ENCODE measurements around the gene TRAK2. TPM values are rescaled to one million over a fixed set of nuclear protein-coding genes. Genes with fewer than 3 reads are reported as not detected.
A peak's percentile ranks its signal among the peaks of the same experiment; 100 is the strongest.

TRAK2 gene
- total and polyA plus RNA-seq, 8 donors = 46.3 to 54.7 (median 50.4) TPM

DNA sequence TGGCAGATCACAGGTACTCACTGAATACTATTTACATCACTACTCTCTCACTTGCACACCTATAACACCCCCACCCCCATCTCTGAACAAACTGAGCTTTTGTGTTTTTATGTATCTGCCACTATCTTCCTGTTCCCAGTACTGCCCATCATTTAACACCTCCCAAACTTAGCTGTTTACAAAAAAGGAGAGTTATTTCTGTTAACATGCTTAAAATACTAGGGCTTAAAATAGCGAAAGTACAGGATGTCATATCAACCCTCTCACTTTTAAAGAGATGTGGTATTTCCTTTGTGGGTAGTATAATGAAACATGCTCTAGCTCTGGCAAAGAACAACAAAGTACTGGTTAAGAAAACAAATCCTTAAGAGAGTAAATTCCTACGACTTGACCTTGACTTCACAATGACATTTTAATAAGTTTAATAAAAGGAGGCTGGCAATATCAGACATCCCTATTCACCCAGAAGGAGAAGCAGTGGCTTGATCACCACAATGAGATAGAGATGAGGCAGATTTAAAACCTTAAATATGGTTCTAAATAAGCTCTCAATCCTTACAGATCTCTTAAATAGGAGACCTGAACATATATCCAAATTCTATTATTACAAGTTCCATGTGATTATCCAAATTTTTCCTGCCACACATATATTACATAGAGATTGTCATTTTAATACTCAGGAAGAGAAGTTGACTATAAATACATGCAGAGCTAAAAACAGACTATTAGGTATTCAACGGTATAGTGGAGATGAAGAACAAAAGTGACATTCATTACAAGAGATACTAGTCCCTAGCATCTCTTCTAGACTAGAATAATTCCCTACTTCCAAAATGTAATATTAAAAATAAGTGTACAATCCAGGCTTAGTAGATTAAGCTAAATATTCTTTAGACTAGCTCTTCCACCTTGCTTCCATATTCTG, 36.9 kb downstream of the TRAK2 start:
- no peaks in the 10 kb centered on the region for H3K9me3 ChIP-seq
- peak overlapping the region in 1 of 2 donors; percentile 19 for H3K27ac ChIP-seq
- peak; percentile 72 for ATAC-seq
- no peak overlapping the region for H3K4me3 ChIP-seq
- TF ChIP-seq, protein P1, sequence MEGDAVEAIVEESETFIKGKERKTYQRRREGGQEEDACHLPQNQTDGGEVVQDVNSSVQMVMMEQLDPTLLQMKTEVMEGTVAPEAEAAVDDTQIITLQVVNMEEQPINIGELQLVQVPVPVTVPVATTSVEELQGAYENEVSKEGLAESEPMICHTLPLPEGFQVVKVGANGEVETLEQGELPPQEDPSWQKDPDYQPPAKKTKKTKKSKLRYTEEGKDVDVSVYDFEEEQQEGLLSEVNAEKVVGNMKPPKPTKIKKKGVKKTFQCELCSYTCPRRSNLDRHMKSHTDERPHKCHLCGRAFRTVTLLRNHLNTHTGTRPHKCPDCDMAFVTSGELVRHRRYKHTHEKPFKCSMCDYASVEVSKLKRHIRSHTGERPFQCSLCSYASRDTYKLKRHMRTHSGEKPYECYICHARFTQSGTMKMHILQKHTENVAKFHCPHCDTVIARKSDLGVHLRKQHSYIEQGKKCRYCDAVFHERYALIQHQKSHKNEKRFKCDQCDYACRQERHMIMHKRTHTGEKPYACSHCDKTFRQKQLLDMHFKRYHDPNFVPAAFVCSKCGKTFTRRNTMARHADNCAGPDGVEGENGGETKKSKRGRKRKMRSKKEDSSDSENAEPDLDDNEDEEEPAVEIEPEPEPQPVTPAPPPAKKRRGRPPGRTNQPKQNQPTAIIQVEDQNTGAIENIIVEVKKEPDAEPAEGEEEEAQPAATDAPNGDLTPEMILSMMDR (IDR thresholded peaks at IDR 0.05) = no peak
- H3K4me1 ChIP-seq = peaks cover 7 to 22% of the 10 kb centered on the region in 2 donors
- H3K27me3 ChIP-seq = no peaks in the 10 kb centered on the region
- DNase-seq = no peak
- intact Hi-C loops (cut with DNase I) = no loop called here
- no peaks in the 10 kb centered on the region for H3K36me3 ChIP-seq

DNA sequence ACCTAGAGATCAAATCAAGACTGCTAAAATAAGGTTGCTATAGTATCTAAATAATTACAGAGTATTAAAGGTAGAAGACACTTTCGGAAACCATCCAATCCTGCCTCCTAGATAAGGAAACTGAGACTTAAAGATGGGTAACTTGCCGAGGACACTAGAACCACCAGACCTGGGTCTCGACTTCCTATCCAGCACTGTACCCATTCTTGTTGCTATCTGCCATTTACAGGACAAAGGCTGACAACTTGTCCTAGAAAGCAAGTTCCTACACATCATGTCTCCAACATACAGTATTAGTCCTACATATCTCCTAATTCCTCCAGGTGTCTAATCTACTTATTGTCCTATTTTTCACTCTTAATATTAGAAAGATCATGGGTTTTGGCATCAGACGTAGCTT, 37.7 kb downstream of the TRAK2 start:
- Histone ChIP-seq H3K9me3 (no peaks in the 10 kb centered on the region), H3K27me3 (no peaks in the 10 kb centered on the region), H3K36me3 (no peaks in the 10 kb centered on the region), H3K27ac (peak overlapping the region in 1 of 2 donors; percentile 19), H3K4me1 (peaks cover 7 to 22% of the 10 kb centered on the region in 2 donors), H3K4me3 (no peak overlapping the region)
- ATAC-seq = no peak
- intact Hi-C loops (cut with DNase I) = no loop called here
- TF ChIP-seq, protein P1 (IDR thresholded peaks at IDR 0.05) = no peak
- no peak for DNase-seq

DNA sequence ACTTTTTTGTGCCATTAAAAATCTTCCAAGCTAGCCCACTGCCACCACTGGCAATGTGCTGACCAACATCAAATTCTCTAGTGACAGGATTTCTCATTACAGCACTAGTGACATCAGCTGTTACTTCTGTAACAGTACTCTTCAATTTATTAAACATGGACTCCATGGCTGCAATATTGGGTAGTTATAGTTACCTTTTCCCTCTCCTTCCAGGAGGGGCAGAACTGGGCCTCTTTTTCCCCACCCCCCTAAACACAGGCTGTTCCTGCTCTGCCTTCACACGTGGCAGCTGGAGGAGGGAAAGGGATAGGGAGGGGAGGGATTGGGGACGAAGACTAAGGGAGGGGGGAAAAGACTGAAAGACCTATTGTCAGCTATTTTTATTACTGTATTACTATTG, 38.1 kb downstream of the TRAK2 start:
- TF ChIP-seq, protein P1 (IDR thresholded peaks at IDR 0.05) = no peak
- no peak overlapping the region for H3K4me3 ChIP-seq
- no peaks in the 10 kb centered on the region for H3K9me3 ChIP-seq
- ATAC-seq = no peak
- no peak for DNase-seq
- peaks cover 7 to 22% of the 10 kb centered on the region in 2 donors for H3K4me1 ChIP-seq
- H3K27me3 ChIP-seq = no peaks in the 10 kb centered on the region
- H3K27ac ChIP-seq = no peak overlapping the region
- intact Hi-C loops (cut with DNase I) = no loop called here
- no peaks in the 10 kb centered on the region for H3K36me3 ChIP-seq

DNA sequence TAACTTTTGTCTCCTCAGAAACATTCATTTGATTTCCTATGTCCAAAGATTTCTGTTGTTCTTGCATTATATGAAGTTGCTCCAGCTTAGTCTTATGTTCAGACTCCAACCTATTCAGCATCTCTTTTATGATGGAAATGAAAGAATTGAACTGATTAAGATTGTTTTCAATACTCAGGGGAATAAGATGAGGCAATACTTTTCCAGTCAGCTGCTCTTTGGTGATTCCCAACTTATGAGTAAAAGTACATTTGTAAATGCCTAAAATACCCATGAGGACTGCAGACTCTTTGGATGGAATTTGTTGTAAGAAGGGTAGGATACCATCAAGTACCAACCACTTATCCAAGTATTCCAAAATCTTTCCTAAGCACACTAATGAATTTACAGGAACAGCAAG, 39.8 kb downstream of the TRAK2 start:
- H3K9me3 ChIP-seq = no peaks in the 10 kb centered on the region
- H3K36me3 ChIP-seq = no peaks in the 10 kb centered on the region
- TF ChIP-seq, protein P1 (IDR thresholded peaks at IDR 0.05) = no peak
- peaks cover 7 to 30% of the 10 kb centered on the region in 2 donors for H3K4me1 ChIP-seq
- no peak overlapping the region for H3K27ac ChIP-seq
- H3K4me3 ChIP-seq = no peak overlapping the region
- intact Hi-C loops (cut with DNase I) = no loop called here
- H3K27me3 ChIP-seq = no peaks in the 10 kb centered on the region
- ATAC-seq (no peak), DNase-seq (no peak)

DNA sequence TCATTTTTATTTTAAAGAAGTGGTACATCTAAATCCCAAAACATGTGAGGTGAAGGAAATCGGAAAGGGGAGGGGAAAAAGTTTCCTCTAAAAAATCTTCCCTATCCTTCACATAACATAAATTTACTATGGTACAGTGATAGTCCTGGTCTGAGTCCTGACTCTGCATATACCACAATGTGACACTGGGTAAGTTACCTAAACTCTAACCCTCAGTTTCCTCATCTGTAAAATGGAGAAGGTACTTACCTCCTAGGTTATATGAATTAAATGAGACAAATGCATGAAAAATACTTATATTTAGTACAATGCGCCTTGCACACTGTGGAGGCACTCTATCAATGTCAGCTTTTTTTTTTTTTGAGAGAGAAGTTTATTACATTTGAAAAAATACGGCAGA, 42.3 kb downstream of the TRAK2 start:
- DNase-seq (no peak), ATAC-seq (no peak)
- no peak overlapping the region for H3K4me3 ChIP-seq
- no peaks in the 10 kb centered on the region for H3K36me3 ChIP-seq
- H3K27me3 ChIP-seq = no peaks in the 10 kb centered on the region
- TF ChIP-seq, protein P1 (IDR thresholded peaks at IDR 0.05) = no peak
- no peaks in the 10 kb centered on the region for H3K9me3 ChIP-seq
- H3K4me1 ChIP-seq = peaks cover 6 to 46% of the 10 kb centered on the region in 2 donors
- H3K27ac ChIP-seq = no peak overlapping the region
- intact Hi-C loops (cut with DNase I) = no loop called here

All from left lung (tissue), 10 donors.